ENCODE results near the gene KIF26B. TPM values are rescaled to one million over a fixed set of nuclear protein-coding genes. Genes with fewer than 3 reads are reported as not detected.

Gene KIF26B
- total and polyA plus RNA-seq, 8 donors: 0.15 to 3.2 (median 0.89) TPM; not detected in 1

- 68 to 82% (median 77%) methylated on average over 4 of the region's 4 CpGs for WGBS, 5 donors
- TF ChIP-seq POLR2A (IDR thresholded peaks at IDR 0.05) (no peak), EP300 (IDR thresholded peaks at IDR 0.05) (no peak), POLR2AphosphoS5 (IDR thresholded peaks at IDR 0.05) (no peak), CTCF (IDR thresholded peaks at IDR 0.05) (no peak)
- intact Hi-C loops (cut with DNase I; ENCODE audit: low total_unique reads): no loop called here
Measured at GRCh38 chr1:245576323-245576722, 421.5 kb downstream of the KIF26B start.

GRCh38 chr1:245577191-245578157, 422.7 kb downstream of the KIF26B start:
- no peak for TF ChIP-seq EP300 (IDR thresholded peaks at IDR 0.05)
- no peak for TF ChIP-seq POLR2AphosphoS5 (IDR thresholded peaks at IDR 0.05)
- no peak for TF ChIP-seq POLR2A (IDR thresholded peaks at IDR 0.05)
- no peak for TF ChIP-seq CTCF (IDR thresholded peaks at IDR 0.05)
- H3K4me1 ChIP-seq: peaks cover 0 to 4% (median 0%) of the 10 kb centered on the region in 4 donors
- no peak for DNase-seq
- H3K36me3 ChIP-seq: no peaks in the 10 kb centered on the region
- H3K27me3 ChIP-seq: no peaks in the 10 kb centered on the region
- H3K4me3 ChIP-seq: no peak overlapping the region
- no peak overlapping the region for H3K27ac ChIP-seq
- intact Hi-C loops (cut with DNase I; ENCODE audit: low total_unique reads): no loop called here
- WGBS, 5 donors: 91 to 96% (median 94%) methylated on average over 16 to 34 of the region's 34 CpGs
- no peaks in the 10 kb centered on the region for H3K9me3 ChIP-seq

More at GRCh38 chr1:245576323-245576722, 421.5 kb downstream of the KIF26B start:
- Histone ChIP-seq H3K27me3 (no peaks in the 10 kb centered on the region), H3K4me3 (no peak overlapping the region), H3K27ac (no peak overlapping the region), H3K36me3 (no peaks in the 10 kb centered on the region), H3K9me3 (no peaks in the 10 kb centered on the region), H3K4me1 (peaks cover 0 to 4% (median 0%) of the 10 kb centered on the region in 4 donors)
- no peak for DNase-seq

- intact Hi-C loops (cut with DNase I; ENCODE audit: low total_unique reads): no loop called here
- no peaks in the 10 kb centered on the region for H3K27me3 ChIP-seq
- H3K4me1 ChIP-seq: no peaks in the 10 kb centered on the region
- TF ChIP-seq CTCF (IDR thresholded peaks at IDR 0.05) (no peak), POLR2AphosphoS5 (IDR thresholded peaks at IDR 0.05) (no peak), EP300 (IDR thresholded peaks at IDR 0.05) (no peak), POLR2A (IDR thresholded peaks at IDR 0.05) (no peak)
- no peak overlapping the region for H3K4me3 ChIP-seq
- no peak for DNase-seq
- WGBS, 5 donors: 74 to 87% (median 86%) methylated on average over 3 of the region's 3 CpGs
- H3K27ac ChIP-seq: no peak overlapping the region
- H3K9me3 ChIP-seq: no peaks in the 10 kb centered on the region
- no peaks in the 10 kb centered on the region for H3K36me3 ChIP-seq
Measured at GRCh38 chr1:245578308-245578707, 423.5 kb downstream of the KIF26B start.

DNA sequence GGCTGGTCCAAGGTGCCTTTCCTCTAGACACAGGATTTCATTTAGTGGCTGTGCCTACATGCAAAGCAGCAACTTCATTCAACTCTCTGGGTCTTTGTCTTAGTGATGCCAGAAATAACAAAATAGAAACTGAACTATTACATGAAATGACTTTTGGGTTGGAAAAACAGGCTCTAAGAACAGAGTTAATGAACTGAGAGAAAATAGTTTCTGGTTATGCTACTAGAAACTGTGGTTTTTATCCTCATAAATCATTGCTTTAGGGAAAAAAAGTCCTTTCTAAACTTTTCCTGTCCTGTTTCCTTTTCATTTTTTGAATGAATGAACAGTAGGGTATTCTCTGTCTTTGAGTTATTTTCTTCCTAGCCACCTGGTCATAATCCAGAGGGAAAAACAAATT, 424.0 kb downstream of the KIF26B start:
- no peaks in the 10 kb centered on the region for H3K27me3 ChIP-seq
- TF ChIP-seq EP300 (IDR thresholded peaks at IDR 0.05): no peak
- no peak for TF ChIP-seq POLR2AphosphoS5 (IDR thresholded peaks at IDR 0.05)
- TF ChIP-seq CTCF (IDR thresholded peaks at IDR 0.05): no peak
- TF ChIP-seq POLR2A (IDR thresholded peaks at IDR 0.05): no peak
- H3K9me3 ChIP-seq: no peaks in the 10 kb centered on the region
- intact Hi-C loops (cut with DNase I; ENCODE audit: low total_unique reads): no loop called here
- no peaks in the 10 kb centered on the region for H3K4me1 ChIP-seq
- H3K36me3 ChIP-seq: no peaks in the 10 kb centered on the region
- DNase-seq: no peak
- H3K27ac ChIP-seq: no peak overlapping the region
- no peak overlapping the region for H3K4me3 ChIP-seq

All from stomach (tissue), 9 donors.